Measurements from ENCODE around the gene MATK. TPM values are rescaled to one million over a fixed set of nuclear protein-coding genes. Genes with fewer than 3 reads are reported as not detected.

The MATK gene
- total and polyA plus RNA-seq, 2 donors from 2014 or later = 2.7 to 4.2 TPM

- intact Hi-C loops (cut with DNase I) = no loop called here
- DNase-seq (no peak), FAIRE-seq (no peak)
- no peak overlapping the region for H3K9ac ChIP-seq (ENCODE audit: low read length in 3 of 3)
- H3K27ac ChIP-seq (ENCODE audit: low read depth in 2 of 2, low read length in 2 of 2) = no peak overlapping the region
- no peak overlapping the region for H3K4me3 ChIP-seq (ENCODE audit: low read length in 3 of 3)
- H3K36me3 ChIP-seq (ENCODE audit: control insufficient read depth in 2 of 3, insufficient read depth in 3 of 3, low read length in 3 of 3) = no peaks in the 10 kb centered on the region
- no peaks in the 10 kb centered on the region for H3K9me3 ChIP-seq (ENCODE audit: control insufficient read depth in 2 of 3, insufficient read depth in 1 of 3, low read length in 3 of 3)
- TF ChIP-seq CTCF (IDR thresholded peaks at IDR 0.05; ENCODE audit: borderline replicate concordance, extremely low read depth, insufficient read depth) = no peak
- no peaks in the 10 kb centered on the region for H3K27me3 ChIP-seq (ENCODE audit: control insufficient read depth, insufficient read depth, low read length)
- peaks cover 0 to 10% (median 0%) of the 10 kb centered on the region in 3 donors for H3K4me1 ChIP-seq (ENCODE audit: control insufficient read depth in 2 of 3, insufficient read depth in 2 of 3, low read depth in 1 of 3, low read length in 3 of 3)
These were observed 20.9 kb upstream of the MATK start for GRCh38 chr19:3807131-3807480.

- no peaks in the 10 kb centered on the region for H3K36me3 ChIP-seq (ENCODE audit: control insufficient read depth in 2 of 3, insufficient read depth in 3 of 3, low read length in 3 of 3)
- no peak overlapping the region for H3K9ac ChIP-seq (ENCODE audit: low read length in 3 of 3)
- TF ChIP-seq CTCF (IDR thresholded peaks at IDR 0.05; ENCODE audit: borderline replicate concordance, extremely low read depth, insufficient read depth) = no peak
- no peak overlapping the region for H3K27ac ChIP-seq (ENCODE audit: low read depth in 2 of 2, low read length in 2 of 2)
- DNase-seq (no peak), FAIRE-seq (no peak)
- peaks cover 4% of the 10 kb centered on the region for H3K27me3 ChIP-seq (ENCODE audit: control insufficient read depth, insufficient read depth, low read length)
- intact Hi-C loops (cut with DNase I) = no loop called here
- H3K4me1 ChIP-seq (ENCODE audit: control insufficient read depth in 2 of 3, insufficient read depth in 2 of 3, low read depth in 1 of 3, low read length in 3 of 3) = peaks cover 0 to 12% (median 0%) of the 10 kb centered on the region in 3 donors
- no peaks in the 10 kb centered on the region for H3K9me3 ChIP-seq (ENCODE audit: control insufficient read depth in 2 of 3, insufficient read depth in 1 of 3, low read length in 3 of 3)
- H3K4me3 ChIP-seq (ENCODE audit: low read length in 3 of 3) = no peak overlapping the region
These were observed 19.7 kb upstream of the MATK start for GRCh38 chr19:3805859-3806258.

GRCh38 chr19:3804429-3804828 lies 18.2 kb upstream of the MATK start:
- no peak for TF ChIP-seq CTCF (IDR thresholded peaks at IDR 0.05; ENCODE audit: borderline replicate concordance, extremely low read depth, insufficient read depth)
- no peak for FAIRE-seq
- Histone ChIP-seq H3K4me1 (ENCODE audit: control insufficient read depth in 2 of 3, insufficient read depth in 2 of 3, low read depth in 1 of 3, low read length in 3 of 3) (peaks cover 0 to 11% (median 0%) of the 10 kb centered on the region in 3 donors), H3K27me3 (ENCODE audit: control insufficient read depth, insufficient read depth, low read length) (peaks cover 4% of the 10 kb centered on the region), H3K9ac (ENCODE audit: low read length in 3 of 3) (no peak overlapping the region), H3K4me3 (ENCODE audit: low read length in 3 of 3) (no peak overlapping the region), H3K9me3 (ENCODE audit: control insufficient read depth in 2 of 3, insufficient read depth in 1 of 3, low read length in 3 of 3) (no peaks in the 10 kb centered on the region), H3K27ac (ENCODE audit: low read depth in 2 of 2, low read length in 2 of 2) (no peak overlapping the region), H3K36me3 (ENCODE audit: control insufficient read depth in 2 of 3, insufficient read depth in 3 of 3, low read length in 3 of 3) (no peaks in the 10 kb centered on the region)
- intact Hi-C loops (cut with DNase I) = no loop called here
- DNase-seq = no peak

- H3K9ac ChIP-seq (ENCODE audit: low read length in 3 of 3) = no peak overlapping the region
- H3K4me3 ChIP-seq (ENCODE audit: low read length in 3 of 3) = no peak overlapping the region
- no peaks in the 10 kb centered on the region for H3K36me3 ChIP-seq (ENCODE audit: control insufficient read depth in 2 of 3, insufficient read depth in 3 of 3, low read length in 3 of 3)
- peaks cover 0 to 11% (median 0%) of the 10 kb centered on the region in 3 donors for H3K4me1 ChIP-seq (ENCODE audit: control insufficient read depth in 2 of 3, insufficient read depth in 2 of 3, low read depth in 1 of 3, low read length in 3 of 3)
- no peak overlapping the region for H3K27ac ChIP-seq (ENCODE audit: low read depth in 2 of 2, low read length in 2 of 2)
- no peak for DNase-seq
- no peak for FAIRE-seq
- no peak for TF ChIP-seq CTCF (IDR thresholded peaks at IDR 0.05; ENCODE audit: borderline replicate concordance, extremely low read depth, insufficient read depth)
- intact Hi-C loops (cut with DNase I) = no loop called here
- peaks cover 4% of the 10 kb centered on the region for H3K27me3 ChIP-seq (ENCODE audit: control insufficient read depth, insufficient read depth, low read length)
- no peaks in the 10 kb centered on the region for H3K9me3 ChIP-seq (ENCODE audit: control insufficient read depth in 2 of 3, insufficient read depth in 1 of 3, low read length in 3 of 3)
These were observed 17.8 kb upstream of the MATK start for GRCh38 chr19:3803986-3804385.
